ENCODE results near the gene KLHDC3.
"Not testable (repeated sequence)": the region's sequence is repeated elsewhere in the genome, so short reads cannot be mapped to it uniquely, and the experiment has no call there.

Gene KLHDC3

DNA sequence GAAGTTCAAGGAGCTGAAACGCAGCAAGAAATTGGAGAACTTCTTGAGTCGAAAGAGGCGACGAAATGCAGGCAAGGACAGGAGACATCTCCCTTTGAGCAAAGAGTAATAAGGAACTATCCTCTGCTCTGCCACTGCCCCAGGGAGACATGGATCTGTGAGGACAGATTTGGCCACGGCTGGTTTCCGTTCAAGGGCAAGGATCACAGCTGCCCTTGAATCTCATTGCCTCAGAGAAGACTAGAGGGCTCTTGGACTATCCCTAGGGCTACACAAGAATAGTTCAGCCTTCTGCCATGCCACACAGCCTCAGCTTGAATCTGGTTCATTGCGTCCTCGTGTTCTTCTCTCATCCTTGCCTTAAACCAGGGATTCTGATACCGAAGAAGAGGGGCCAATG is 15.1 kb downstream of the KLHDC3 start:
- DNase-seq (ENCODE audit: low spot score): no peak

DNA sequence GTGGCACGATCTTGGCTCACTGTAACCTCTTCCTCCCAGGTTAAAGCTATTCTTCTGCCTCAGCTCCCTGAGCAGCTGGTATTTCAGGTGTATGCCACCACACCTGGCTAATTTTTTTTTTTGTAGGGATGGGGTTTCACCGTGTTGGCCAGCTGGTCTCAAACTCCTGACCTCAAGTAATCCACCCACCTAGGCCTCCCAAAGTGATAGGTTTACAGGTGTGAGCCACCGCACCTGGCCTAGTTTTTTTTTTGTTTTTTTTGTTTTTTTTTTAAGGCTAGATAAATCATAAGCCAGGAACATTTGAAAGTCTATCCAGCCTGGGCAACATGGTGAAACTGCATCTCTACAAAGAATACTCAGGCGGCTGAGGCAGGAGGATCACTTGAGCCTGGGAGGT is 18.3 kb downstream of the KLHDC3 start:
- DNase-seq (ENCODE audit: low spot score): no peak

DNA sequence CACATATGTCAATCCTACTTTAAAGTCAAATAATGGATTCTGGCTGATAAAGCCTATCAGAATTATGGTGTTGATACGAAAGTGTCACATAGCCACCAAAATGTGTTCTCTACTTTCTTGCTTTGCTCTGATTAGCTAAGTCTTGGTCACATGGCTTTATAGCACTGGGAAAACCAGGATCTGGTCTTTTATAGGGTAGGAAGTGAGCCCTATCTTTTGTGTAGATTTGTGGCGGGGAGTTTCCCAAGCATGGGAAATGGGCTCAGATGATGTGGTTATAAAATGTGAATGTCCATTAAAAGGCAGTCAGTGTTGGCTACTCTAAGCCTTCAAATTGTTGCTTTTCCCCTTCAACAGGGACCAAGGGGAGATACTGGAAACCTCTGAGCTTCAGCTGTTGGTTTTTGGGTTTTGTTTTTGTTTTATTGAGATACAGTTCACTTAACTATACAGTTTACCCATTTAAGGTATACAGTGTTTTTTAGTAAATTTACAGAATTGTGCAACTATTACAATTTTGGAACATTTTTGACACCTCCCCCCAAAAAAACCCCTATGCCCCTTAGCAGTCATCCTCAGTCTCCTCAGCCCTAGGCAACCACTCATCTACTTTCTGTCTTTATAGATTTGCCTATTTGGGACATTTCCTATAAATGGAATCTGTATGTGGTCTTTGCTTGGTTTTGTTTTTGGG is 19.6 kb downstream of the KLHDC3 start:
- no peak for DNase-seq (ENCODE audit: low spot score)

- no peak for DNase-seq (ENCODE audit: low spot score)
Observed at GRCh38 chr6:43034190-43034525, 20.1 kb downstream of the KLHDC3 start.

DNA sequence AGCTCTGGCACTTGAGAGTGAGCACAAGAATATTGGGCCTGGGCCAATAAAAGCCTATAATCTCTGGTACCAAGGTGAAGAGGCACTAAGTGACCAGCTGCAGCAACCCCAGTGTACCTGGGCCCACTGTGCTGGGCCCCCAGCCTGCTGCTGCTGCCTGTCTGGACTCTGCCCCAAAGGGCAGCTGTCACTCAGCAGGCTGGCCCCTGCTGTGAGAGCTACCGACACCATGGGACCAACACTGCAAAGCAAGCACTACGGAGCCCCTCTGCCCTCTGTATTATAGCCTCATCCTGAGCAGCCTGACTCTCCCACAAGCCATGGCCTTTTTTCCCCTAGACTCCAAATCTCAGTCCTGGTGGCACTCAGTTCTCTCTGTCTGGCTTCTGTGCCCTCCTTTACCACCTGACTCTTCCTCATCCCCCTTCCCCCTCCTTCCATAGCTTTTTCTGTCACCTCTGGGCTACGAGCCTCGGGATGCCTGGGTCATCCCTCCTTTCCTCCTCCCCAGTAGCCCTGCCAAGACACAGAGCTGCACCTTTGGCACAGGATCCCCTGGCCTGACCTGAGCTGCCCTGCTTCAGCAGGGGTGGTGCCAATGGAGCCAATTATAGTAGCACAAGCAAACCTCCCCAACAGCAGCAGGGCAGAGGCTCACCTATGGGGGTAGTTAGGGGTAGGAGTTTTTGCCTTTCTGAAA is 21.6 kb downstream of the KLHDC3 start:
- no peak for DNase-seq (ENCODE audit: low spot score)

- DNase-seq (ENCODE audit: low spot score): no peak
Observed at GRCh38 chr6:43036712-43037111, 22.7 kb downstream of the KLHDC3 start.

DNA sequence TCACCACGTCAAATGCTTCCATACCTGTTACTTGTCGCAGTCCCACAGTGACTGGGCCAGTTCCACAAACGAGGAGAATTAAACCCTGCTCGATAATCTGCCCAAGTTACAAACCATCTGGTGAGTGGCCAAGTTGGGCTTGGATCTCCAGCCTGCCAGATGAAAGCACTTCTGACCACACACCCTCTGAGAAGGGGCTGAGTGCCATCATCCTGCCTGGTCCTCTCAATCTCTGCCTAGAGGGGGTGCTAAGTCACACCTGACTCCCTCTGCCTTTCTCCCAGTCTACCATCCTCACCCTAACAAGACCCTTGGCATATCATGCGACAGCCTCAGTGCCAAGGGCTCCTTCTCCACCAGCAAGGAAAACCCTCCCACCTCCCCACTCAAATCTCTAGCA is 23.1 kb downstream of the KLHDC3 start:
- no peak for DNase-seq (ENCODE audit: low spot score)

- DNase-seq (ENCODE audit: low spot score): no peak
Observed at GRCh38 chr6:43037706-43038105, 23.7 kb downstream of the KLHDC3 start.

DNA sequence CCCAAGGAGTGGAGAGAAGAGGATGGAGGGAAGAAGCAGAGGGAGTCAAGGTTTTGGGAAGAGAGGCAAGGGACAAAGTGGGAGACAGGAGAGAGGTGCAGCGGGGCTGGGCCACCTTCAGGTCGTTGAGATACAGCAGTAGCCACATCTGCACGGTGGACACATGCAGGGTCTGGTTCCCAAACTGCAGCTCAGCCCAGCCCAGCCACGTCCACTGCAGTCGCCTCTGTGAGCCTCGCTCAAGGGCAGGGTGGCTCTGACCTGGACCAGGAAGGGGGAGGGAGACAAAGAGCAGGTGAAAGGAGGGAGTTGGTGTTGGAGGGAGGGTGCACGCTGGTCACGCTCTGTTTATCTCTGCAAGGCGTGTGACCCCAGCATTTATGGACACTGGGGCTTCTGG is 24.7 kb downstream of the KLHDC3 start:
- no peak for DNase-seq (ENCODE audit: low spot score)

DNA sequence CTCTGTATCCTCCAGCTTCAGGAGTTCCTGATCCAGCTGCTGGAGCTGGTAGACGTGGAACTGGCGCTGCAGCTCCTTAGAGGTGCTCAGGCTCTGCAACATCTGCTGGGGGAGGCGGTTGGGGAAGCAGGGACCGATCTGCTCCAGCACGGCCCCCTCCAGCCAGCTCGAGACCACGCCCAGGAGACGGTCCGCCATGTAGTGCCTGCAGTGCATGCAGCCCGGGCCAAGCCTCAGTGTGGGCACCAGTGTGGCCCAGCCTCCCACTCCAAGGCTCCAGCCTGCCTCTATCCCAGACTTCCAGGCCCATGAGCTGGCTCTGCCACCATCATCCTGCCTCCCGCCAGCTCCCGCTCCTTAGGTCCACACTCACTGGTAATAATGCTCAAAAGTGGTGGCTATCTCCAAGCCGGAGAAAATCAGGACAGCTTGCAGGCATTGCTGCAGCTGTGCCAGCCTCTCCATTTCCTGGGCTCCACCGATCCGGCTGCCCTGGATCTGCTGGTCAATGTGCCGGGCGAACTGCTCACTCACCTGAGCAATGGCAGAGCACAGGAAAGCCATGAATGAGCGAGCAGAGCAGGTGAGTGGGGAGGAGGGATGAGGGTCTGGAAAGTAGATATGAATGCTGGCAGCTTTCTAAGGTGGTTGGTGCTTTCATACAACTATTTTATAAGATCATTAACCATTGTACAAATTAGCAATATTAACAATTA is 26.7 kb downstream of the KLHDC3 start:
- no peak for DNase-seq (ENCODE audit: low spot score)

- DNase-seq (ENCODE audit: low spot score): not testable (repeated sequence)
Observed at GRCh38 chr6:43041475-43041874, 27.4 kb downstream of the KLHDC3 start.

DNA sequence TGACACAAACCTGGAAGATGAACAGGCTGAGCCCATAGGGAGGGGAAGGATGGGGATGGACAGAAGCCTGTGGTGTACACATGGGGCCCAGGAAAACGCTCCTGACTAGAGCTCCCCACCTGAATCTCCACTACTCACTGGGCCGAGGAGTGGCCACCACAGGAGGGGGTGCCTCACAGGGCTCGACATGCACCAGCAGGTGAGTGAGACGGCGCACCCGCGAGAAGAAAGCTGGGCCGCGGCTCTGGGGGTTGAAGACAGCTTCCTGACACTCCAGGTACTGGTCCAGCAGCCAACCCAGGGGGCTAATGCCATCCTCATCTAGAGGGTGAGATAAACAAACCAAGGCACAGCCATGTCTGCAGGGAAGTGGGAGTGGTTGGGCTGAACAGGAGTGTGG is 29.3 kb downstream of the KLHDC3 start:
- no peak for DNase-seq (ENCODE audit: low spot score)

DNA sequence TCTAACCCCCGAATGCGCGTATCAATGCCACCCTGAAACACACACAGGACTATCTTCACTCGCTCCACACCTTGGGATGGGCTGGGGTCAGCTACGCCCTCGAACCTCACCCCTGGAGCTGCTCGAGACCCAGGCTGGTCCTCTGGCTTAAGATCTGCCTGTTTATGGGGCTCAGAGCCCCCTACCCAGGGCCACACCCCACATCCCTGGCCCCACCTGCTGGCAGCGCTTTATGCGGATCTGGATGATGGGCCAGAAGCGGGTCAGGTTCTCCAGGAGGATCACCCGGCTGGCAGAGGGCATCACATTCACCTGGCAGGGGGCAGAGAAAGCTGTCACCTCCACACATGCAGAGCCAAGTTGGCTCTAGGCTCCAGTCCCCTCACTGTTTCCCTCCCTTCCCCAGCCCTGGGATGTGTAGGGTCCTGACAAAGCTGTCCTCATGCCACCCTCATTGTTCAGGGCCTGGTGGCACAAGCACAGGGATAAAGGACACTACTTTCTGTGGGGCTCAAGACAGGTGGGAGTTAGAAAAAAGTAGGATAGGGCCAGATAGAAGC is 31.4 kb downstream of the KLHDC3 start:
- DNase-seq (ENCODE audit: low spot score): no peak

DNA sequence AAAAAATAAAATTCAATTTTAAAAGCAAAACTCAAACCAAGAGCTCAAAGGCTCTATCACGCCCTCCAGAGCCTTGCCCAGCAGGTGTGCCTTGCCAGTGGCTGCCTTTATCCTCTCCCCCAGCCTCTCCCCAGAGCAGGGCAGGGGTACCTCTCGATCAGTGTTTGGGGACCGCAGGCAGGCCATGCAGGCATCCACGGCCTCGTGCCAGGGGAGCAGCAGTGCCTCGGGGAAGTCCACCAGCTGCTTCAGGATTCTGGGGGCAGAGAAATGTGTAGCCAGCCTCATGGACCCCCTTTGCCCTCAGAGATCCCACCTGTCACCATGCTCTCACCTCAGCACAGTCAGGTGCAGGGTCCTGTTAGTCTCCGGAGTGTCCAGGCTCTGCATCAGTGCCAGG is 33.9 kb downstream of the KLHDC3 start:
- DNase-seq (ENCODE audit: low spot score): no peak

GRCh38 chr6:43050981-43051380 is 36.9 kb downstream of the KLHDC3 start:
- DNase-seq (ENCODE audit: low spot score): no peak

- no peak for DNase-seq (ENCODE audit: low spot score)
Observed at GRCh38 chr6:43052225-43052841, 38.3 kb downstream of the KLHDC3 start.

DNA sequence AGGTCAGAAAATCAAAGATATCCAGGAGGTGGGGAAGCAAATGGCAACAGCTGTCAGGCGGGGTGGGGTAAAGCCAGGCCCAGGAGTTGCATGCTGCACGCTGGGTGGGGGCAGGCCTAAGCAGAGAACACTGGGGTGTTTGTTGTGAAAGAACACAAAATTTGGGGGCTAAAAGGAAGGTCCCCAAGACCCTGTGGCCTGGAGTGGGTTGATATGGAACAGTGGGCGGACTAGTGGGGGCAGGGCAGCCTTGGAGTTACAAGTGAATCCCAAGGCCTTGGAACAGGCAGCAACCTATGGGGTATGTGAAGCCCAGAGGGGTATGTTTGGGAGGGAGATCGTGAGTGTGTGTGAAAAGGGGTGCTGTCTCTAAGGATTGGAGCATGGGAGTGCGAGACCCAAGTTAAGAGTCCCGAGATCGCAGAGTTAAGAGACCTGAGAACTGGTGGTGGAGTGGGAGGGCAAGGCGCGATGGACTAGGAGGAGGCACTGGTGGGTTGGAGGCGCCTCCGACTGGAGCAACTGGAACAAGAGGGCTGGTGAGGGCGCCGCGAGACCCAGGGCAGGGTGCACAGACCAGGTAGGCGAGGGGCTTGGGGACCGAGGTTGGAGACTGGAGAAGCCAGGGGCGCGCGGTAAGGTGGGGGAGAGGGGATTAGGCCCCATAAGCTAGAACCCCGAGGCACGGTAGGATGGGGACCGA is 38.9 kb downstream of the KLHDC3 start:
- DNase-seq (ENCODE audit: low spot score): peak; percentile 64

DNA sequence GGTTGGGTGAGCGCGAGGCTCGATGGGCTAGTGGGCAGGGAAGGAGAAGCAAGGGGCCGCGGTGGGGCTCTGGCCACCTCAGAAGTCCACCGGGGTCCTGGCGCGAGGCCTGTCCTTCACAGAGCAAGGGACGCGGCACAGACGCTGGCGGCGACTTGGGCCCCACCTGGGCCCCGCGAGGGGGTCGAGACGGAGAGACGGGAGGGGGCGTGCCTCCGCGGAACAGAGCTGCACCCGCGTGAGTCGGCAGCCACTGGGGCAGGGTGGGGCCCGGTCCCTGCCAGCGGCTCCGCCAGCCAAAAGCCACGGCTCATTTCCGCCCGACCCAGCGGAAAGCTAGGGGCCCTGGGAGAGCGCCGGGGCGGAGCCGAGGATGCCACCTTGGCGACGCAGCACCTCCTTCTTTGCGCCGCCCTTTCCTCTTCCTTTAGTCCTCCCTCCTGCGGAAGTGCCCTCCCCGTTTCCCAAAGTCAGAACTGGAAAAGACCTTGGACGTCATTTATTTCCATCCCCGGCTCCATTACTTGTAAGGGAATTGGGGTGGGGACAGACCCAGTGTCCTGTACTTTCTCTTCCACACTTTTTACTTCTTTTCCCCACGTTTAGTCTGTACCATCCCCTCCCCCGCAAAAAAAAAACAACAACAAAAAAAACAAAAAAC is 39.6 kb downstream of the KLHDC3 start, which contains the start of gene CUL7:
CUL7 (minus strand) TSS at position 307 of the 661 bp plus-strand sequence. CDS start 1,063 bp downstream, outside the sequence.
- peak; percentile 88 for DNase-seq (ENCODE audit: low spot score)

GRCh38 chr6:43054206-43054943 is 40.3 kb downstream of the KLHDC3 start:
- no peak for DNase-seq (ENCODE audit: low spot score)

DNA sequence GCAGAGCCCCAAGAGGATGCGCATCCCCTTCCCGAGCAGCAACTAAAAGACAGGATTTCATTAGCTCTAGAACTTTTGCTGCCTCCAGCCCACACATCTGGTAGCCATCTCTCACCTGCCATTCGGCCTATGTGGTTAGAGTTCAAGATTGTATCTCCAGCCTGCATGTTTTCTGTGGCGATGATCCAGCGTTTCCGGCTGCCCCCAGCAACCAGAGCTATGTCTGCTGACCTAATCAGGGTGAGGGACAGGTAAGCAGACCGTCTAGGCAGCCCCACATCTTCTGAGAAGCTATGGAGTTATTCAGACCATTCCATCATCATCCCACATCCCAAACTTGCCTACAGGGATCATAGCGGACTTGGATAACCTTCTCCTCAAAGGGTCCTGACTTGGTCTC is 41.9 kb downstream of the KLHDC3 start:
- no peak for DNase-seq (ENCODE audit: low spot score)

- DNase-seq (ENCODE audit: low spot score): no peak
Observed at GRCh38 chr6:43058531-43058930, 44.5 kb downstream of the KLHDC3 start.

Data from ecto neural progenitor cell (in vitro differentiated cells).